ENCODE results near the gene U2SURP.

The U2SURP gene

DNA sequence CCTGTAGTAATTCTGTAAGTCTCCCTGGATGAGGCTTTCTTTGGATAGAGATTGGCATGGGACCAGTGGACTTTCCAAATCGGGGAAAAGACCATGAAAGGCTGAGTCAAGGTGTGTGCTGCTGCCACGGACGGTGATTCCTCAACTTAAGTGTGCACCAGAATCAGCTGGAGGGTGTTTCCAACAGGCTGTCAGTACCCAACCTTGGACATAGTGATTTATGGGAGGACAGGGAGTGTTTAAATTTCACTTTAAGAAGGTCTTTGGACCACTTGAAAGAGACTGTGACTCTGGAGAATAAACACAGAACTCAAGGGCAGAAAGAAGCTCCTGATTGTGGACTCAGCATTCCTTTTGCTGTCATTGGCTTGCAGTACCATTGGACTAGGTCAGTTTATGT lies 97.8 kb downstream of the U2SURP start:
- H3K4me3 ChIP-seq (ENCODE audit: control insufficient read depth, low read depth, low read length) = no peak overlapping the region
- no peak for DNase-seq (ENCODE audit: low read depth)
- TF ChIP-seq, protein P1, sequence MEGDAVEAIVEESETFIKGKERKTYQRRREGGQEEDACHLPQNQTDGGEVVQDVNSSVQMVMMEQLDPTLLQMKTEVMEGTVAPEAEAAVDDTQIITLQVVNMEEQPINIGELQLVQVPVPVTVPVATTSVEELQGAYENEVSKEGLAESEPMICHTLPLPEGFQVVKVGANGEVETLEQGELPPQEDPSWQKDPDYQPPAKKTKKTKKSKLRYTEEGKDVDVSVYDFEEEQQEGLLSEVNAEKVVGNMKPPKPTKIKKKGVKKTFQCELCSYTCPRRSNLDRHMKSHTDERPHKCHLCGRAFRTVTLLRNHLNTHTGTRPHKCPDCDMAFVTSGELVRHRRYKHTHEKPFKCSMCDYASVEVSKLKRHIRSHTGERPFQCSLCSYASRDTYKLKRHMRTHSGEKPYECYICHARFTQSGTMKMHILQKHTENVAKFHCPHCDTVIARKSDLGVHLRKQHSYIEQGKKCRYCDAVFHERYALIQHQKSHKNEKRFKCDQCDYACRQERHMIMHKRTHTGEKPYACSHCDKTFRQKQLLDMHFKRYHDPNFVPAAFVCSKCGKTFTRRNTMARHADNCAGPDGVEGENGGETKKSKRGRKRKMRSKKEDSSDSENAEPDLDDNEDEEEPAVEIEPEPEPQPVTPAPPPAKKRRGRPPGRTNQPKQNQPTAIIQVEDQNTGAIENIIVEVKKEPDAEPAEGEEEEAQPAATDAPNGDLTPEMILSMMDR (conservative IDR thresholded peaks at IDR 0.05; ENCODE audit: control insufficient read depth, insufficient read depth, low read depth, low read length) = no peak

DNA sequence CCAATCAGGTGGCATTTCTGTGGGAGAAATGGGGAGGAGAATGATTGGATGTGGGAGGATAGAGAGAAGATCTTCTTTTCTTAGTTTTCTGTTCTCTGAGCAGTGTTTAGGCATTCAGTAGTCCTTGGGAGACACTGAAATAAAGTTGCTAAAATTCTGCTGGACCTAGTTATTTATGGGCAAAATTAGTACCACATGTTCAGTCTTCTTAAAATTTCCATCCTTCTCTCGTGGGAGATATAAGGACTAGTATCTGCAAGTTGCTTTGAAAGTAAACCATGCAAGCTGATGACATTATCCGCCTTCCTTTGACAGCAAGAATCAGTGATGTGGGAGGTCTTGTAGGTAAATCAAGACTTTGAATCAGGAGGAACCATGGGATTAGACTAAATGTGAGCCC lies 98.3 kb downstream of the U2SURP start:
- no peak overlapping the region for H3K4me3 ChIP-seq (ENCODE audit: control insufficient read depth, low read depth, low read length)
- TF ChIP-seq, protein P1 (conservative IDR thresholded peaks at IDR 0.05; ENCODE audit: control insufficient read depth, insufficient read depth, low read depth, low read length) = no peak
- DNase-seq (ENCODE audit: low read depth) = no peak

DNA sequence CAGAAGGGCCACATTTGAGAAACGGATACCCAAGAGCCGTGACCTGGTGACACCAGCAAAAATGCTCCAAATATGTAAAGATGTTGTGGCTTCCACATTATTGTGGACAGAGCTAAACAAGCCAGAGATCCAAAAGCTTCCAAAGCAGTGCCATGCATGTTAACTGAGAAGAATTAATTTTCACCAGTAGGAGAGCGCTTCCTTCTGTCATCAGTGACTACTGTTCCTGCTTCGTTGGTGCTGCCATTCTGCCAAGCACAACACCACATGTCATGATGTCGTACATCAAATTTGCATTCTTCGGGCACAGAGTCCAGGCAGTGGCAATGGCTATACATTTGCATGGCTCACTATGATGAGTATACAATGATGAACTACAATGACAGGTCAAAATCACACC lies 99.1 kb downstream of the U2SURP start:
- H3K4me3 ChIP-seq (ENCODE audit: control insufficient read depth, low read depth, low read length) = no peak overlapping the region
- DNase-seq (ENCODE audit: low read depth) = no peak
- TF ChIP-seq, protein P1 (conservative IDR thresholded peaks at IDR 0.05; ENCODE audit: control insufficient read depth, insufficient read depth, low read depth, low read length) = no peak

DNA sequence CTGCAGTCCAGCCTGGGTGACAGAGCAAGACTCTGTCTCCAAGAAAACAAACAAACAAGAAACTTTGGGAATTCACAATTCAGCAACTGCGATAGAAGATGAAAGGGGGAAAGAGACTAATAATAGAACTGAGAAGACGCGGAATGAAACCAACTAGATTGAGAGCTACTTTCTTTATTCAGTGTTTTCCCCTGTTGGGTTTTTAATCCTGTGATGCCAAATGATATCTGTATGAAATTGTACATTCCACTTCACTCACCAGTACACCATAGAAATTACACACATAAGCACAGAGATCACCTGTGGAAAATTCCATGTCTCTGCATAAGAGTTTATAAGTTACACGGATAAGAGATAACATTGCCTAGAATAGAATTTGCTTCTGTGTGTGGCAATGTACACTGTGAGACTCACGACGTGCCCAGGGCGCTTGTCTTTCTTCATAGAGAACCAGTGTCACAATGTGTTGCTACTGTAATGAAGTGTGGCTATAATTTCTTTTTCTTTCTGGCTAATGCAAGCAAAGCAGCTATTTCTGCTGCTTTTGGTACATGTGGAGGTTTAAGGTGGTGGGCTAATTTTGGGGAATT lies 100.5 kb downstream of the U2SURP start:
- no peak overlapping the region for H3K4me3 ChIP-seq (ENCODE audit: control insufficient read depth, low read depth, low read length)
- no peak for DNase-seq (ENCODE audit: low read depth)
- TF ChIP-seq, protein P1 (conservative IDR thresholded peaks at IDR 0.05; ENCODE audit: control insufficient read depth, insufficient read depth, low read depth, low read length) = no peak

DNA sequence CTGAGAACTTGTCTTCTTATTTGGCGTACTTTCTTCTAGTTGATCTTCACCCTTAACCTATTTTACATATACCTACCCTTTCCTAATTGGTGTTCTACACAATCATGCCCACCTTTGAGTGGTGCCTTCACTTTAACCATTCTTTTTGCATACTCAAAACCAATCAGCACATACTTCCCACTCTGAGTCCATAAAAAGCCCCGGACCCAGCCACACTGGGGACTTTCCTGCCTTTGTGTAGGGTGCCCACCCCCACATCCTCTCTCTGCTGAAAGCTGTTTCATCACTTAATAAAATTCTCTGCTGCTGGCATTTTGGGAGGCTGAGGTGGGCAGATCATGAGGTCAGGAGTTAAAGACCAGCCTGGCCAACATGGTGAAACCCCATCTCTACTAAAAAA lies 102.3 kb downstream of the U2SURP start:
- DNase-seq (ENCODE audit: low read depth) = no peak
- TF ChIP-seq, protein P1 (conservative IDR thresholded peaks at IDR 0.05; ENCODE audit: control insufficient read depth, insufficient read depth, low read depth, low read length) = no peak
- no peak overlapping the region for H3K4me3 ChIP-seq (ENCODE audit: control insufficient read depth, low read depth, low read length)

DNA sequence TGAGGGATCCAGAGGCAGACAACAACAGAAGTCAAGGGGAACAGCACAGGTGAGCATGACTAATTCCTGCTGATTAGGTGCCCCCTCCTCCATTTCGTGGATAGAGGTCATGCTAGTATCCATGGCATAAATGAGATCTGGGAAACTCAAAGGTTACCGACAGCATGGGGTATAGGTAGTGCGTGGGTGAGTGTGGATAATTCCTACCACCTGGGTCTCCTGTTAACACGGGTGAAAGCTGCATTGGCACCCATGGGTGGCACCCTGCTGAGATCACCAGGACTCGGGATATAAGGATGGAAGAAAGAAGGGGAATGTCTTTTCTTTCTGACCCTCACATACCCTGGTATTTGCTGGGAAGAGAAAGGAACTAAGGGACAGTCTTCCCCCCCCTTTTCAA lies 103.8 kb downstream of the U2SURP start:
- DNase-seq (ENCODE audit: low read depth) = no peak
- no peak overlapping the region for H3K4me3 ChIP-seq (ENCODE audit: control insufficient read depth, low read depth, low read length)

More for the DNA sequence above, 103.8 kb downstream of the U2SURP start:
- TF ChIP-seq, protein P1 (conservative IDR thresholded peaks at IDR 0.05; ENCODE audit: control insufficient read depth, insufficient read depth, low read depth, low read length) = no peak

All from fibroblast of mammary gland (primary cell).